Stimulated activated CD8-positive, alpha-beta memory T cell treated with anti-CD3 and anti-CD28 coated beads, Interleukin-15, amount 100 ng/mL, for 24 hours (primary cell): ENCODE measurements around the gene SERBP1.
A peak's percentile ranks its signal among the peaks of the same experiment; 100 is the strongest.
"Not testable (repeated sequence)": the region's sequence is repeated elsewhere in the genome, so short reads cannot be mapped to it uniquely, and the experiment has no call there.

ENCODE experiments used
- DNase-seq: peaks from one replicate; pipeline ENCODE4 v3.0.0-alpha.2; 2020; ENCODE audit warnings: low read depth

SERBP1 gene

DNA sequence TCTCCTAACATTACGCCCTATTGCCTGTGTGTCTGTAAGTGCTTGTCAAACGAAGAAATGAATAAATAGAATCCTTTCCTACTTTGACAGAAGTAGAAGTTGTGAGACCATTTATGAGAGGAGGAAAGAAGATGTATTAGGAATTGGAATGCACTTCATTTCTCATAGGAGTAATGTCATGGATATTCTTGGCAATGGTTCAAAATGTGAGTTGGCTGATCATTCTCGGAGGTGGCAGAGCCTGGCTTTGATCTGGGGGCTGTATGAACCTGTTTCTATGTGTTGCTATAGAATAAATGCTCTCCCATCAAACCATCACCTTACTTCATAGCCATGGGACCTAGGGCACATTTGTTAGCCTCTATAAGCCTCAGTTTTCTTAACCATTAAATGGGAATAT lies 10.1 kb upstream of the SERBP1 start:
- no peak for DNase-seq

DNA sequence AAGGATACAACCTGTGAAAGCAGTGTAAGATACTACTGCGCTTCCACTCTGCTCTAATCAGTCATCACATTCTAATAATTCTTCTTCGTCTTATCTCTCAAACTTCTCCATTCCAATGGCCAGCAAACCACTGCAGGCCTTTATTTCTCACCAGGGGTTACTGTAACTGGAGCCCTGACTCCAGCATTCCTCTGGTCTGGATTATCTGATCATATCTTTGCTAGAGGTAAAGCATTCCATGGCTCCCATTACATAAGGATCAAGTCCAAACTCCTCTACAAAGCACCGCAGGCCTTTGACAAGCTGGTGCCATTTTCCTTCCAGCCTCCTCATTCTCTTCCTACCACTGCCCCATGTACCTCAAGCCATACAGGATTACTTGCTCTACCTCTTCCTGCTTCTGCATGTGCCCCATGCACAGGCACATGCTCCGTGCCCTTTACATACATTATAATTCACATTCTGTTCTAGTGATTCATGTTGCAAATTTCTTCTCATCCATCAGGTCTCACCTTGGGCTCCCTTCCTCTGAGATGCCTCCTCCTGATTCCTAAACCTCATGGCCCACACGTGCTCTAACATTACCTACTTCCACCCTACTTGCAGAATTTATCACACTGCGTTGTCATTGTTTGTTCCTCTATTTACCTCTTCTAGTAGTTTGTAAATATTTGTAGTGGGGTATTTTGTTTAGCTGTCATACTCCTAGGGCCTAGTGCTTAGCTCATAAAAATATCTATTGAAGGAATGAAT lies 9.3 kb upstream of the SERBP1 start:
- DNase-seq: no peak

DNA sequence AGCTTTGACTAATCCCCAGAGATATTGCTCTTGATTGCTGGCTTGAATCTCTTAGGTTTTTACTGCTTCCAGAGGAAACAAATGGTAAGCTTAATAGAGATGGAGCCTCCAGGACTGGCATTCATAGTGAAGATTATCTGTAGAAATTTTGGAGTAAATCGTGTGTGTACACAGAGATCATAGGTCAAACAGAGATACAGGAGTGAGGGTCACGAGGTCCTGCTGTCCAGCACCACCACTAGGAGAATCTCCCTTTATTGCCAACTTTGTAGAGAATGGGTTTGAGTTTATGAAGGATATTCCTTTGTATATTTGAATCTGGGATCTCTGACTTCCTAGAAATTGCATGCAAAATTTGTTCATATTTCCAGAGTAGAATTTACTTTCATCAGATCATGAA lies 7.8 kb upstream of the SERBP1 start:
- no peak for DNase-seq

- DNase-seq: no peak
Observed at GRCh38 chr1:67436511-67437055, 6.4 kb upstream of the SERBP1 start.

GRCh38 chr1:67434491-67434890 lies 4.3 kb upstream of the SERBP1 start:
- DNase-seq: no peak

- DNase-seq: no peak
Observed at GRCh38 chr1:67433837-67434236, 3.6 kb upstream of the SERBP1 start.

DNA sequence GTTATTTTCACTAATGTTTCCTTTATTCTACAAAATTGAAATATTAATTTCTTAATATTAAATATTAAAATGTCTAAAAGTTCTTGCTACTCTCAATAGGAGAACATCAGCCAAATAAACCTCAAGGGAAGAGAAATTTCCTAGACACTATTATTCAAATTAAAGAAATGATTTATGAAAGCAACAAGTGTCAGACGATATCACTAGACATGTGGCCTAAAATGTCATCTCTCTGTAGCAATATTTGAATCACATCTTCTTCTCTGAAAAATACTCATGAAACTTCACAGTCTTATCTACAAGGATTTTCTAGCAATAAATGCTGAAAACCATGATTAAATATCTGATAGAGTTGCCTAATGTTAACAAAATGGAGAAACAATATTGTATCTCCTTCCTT lies 2.5 kb upstream of the SERBP1 start:
- DNase-seq: no peak

- DNase-seq: no peak
Observed at GRCh38 chr1:67431869-67432578, 1.8 kb upstream of the SERBP1 start.

DNA sequence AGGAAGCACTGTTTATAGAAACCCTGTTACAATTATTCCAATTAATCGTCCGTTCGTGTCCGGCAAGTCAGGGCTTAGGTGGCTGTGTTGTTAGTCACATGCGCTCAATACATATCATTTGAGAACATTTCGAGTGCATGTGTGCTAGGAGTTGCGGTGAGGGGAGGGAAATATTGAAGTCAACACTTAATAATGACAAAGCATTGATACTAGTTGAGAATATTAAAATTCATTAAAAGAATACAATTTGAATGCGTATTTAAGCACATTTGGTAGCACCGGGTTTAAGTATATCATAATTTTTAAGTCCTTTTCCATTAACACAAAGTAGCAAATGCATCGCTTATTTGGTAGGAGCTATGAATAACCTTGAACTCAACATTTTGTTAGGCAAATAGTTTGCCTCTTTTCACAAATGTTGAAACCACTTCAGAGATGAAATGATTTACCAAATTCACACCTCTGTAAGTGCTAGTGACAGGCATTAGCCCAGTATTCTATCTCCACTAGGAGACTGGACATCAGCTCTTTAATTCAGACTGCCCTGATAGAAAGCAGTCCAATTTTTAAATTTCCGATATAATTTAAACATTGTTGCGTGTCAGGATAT lies 1.1 kb upstream of the SERBP1 start:
- no peak for DNase-seq

GRCh38 chr1:67429528-67430357 lies 459 bp downstream of the SERBP1 start:
- DNase-seq: peak; percentile 26

DNA sequence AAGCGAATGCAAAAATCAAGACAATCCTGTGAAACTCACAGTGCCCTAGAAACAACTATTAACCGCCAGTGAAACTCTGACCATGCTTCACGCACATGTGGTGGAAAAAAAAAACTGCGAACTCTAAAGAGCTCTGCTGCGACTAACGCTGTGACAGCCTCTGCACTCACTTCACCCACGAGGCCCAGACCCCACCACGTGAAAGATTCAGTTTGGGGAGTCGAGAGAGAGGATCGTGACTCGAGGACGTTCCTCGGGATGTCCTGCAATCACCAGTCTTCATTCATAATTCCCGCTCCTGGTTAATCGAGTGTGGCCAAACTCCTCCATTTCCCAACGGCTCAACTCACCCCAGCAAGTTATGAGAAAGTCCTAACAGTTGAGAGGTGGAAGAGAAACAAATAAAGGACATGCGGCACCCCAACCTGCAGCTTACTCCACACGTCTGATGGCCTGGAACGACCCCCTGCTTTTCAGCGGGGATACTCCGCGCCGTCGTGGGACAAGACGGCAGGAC lies 1.1 kb downstream of the SERBP1 start:
- no peak for DNase-seq

DNA sequence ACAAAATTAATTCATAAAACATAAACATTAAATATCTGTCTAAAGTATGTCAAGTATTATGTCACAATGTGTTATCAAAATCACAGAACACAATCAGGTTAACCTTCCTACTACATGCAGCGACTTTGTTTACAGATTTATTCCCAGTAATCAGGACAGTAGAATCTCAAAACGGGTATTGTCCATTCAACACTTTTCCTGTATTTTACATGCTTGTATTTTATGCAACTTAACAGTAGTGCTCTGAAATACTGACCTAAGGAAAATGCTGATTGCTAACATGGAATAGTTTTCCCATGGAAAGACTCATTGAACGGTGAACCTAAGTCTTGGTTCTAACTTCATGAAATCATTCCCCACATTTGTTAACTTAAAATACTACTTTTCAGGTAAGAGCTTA lies 2.3 kb downstream of the SERBP1 start:
- no peak for DNase-seq

GRCh38 chr1:67427465-67427864 lies 2.7 kb downstream of the SERBP1 start:
- no peak for DNase-seq

GRCh38 chr1:67420835-67421492 lies 9.2 kb downstream of the SERBP1 start:
- DNase-seq: no peak

DNA sequence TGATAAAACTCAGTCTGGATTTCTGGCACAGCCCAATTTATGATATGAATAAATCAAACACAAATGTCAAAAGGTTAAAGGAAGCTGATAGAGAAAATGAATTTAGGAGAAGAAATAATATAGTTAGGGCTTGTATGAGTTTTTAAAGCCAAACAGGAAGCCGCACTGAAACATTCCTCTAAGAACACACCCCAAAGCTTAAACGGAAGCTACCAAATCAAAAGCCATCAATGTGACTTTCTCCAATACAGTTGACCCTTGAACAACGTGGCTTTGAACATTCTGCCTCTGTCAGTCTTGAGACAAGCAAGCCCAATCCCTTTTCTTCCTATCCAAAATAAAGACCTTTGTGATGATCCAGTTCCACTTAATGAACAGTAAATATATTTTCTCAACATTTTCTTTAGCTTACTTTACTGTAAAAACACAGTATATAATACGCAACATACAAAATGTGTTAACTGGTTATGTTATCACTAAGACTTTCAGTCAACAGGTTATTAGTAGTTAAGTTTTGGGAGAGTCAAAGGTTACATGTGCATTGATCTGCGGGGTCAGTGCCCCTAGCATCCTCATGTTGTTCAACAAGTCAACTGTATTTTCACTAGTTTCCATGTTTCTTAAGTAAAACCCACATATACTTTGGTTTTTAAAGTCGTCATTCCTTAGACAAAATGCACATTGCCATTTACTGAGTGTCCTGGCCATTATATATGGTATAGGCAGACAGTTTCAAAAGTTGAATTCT lies 11.2 kb downstream of the SERBP1 start:
- DNase-seq: no peak

DNA sequence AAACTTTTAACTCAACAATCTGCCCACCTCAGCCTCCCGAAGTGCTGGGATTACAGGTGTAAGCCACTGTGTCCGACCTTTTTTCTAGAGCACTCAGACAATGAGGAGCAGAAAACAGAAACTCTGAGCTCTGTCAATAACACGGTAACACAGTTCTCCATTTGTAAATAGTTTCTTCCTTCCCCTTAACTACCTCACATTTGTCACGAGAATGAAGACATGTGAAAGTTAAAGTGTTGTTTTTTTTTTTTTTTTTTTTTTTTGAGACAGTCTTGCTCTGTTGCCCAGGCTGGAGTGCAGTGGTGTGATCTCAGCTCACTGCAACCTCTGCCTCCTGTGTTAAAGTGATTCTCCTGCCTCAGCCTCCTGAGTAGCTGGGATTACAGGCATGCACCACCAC lies 12.5 kb downstream of the SERBP1 start:
- DNase-seq: not testable (repeated sequence)

GRCh38 chr1:67415041-67415440 lies 15.2 kb downstream of the SERBP1 start:
- no peak for DNase-seq

DNA sequence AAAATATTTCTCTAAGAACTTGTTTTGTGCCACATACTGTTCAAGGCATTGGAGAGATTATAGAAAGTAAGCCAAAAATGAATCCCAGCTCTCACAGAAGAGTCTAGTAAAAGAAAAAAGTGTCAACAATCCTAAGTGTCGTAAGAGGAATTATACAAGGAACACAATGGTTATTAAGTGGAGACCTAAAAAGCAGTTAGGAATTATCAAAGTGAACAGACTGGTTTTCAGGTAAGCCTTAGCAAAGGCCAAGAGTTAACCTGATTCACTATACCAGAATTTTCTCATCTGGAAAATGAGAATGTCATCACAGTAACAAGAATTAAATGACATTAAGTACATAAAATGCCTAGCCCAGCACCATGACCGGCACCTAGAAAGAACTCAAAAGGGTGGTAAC lies 15.6 kb downstream of the SERBP1 start:
- DNase-seq: no peak

GRCh38 chr1:67413101-67413500 lies 17.1 kb downstream of the SERBP1 start:
- not testable (repeated sequence) for DNase-seq

DNA sequence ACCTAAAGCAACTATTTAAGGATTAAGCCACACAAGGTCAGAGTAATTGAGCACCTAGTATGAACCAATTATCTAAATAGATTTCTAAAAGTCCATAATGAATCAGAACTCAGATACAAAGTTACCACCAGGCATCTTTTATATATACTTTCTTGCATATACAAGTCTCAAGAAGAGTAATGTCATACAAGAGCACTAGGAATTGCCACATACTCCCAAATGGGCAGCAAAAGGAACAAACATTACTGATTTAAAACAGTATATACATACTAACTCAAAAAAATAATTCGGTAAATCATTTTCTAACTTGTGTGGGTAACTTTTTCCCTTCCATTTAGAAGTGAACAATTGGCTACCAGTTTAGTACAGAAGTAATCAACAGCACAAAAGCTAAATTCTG lies 22.1 kb downstream of the SERBP1 start:
- DNase-seq: no peak

- DNase-seq: no peak
Observed at GRCh38 chr1:67407498-67407897, 22.7 kb downstream of the SERBP1 start.
